ENCODE results near the gene OXCT2. TPM values are rescaled to one million over a fixed set of nuclear protein-coding genes. Genes with fewer than 3 reads are reported as not detected.

OXCT2 gene
- polyA plus RNA-seq, 1 of the 3 experiments (the other 2 are of a cell fraction) = 0.44 TPM

GRCh38 chr1:39812913-39813312, 41.8 kb upstream of the OXCT2 start:
- 47% methylated on average over 3 of the region's 3 CpGs for WGBS (ENCODE audit: low lambda C conversion rate)
- Histone ChIP-seq H3K79me2 (ENCODE audit: insufficient read depth) (no peaks in the 10 kb centered on the region), H3K4me1 (ENCODE audit: control insufficient read depth in 1 of 2, insufficient read depth in 2 of 2, low read depth in 1 of 2, low read length in 1 of 2) (no peaks in the 10 kb centered on the region), H3K4me3 (ENCODE audit: low read depth in 2 of 2, low read length in 1 of 2) (no peak overlapping the region), H3K9ac (no peak overlapping the region), H2AFZ (ENCODE audit: low read depth) (no peak overlapping the region), H3K9me3 (no peaks in the 10 kb centered on the region), H3K36me3 (replicated peaks in 1 of 2; ENCODE audit: control insufficient read depth in 1 of 2, insufficient read depth in 2 of 2, low read length in 1 of 2) (no peaks in the 10 kb centered on the region), H3K4me2 (no peak overlapping the region), H3K27ac (ENCODE audit: low read depth in 2 of 2, low read length in 1 of 2) (no peak overlapping the region), H3K27me3 (ENCODE audit: insufficient read depth) (peaks cover 8% of the 10 kb centered on the region; the same call in 1 of the 2 replicates), H3F3A (replicated peaks; ENCODE audit: insufficient read depth) (no peaks in the 10 kb centered on the region), H4K20me1 (ENCODE audit: insufficient read depth) (no peaks in the 10 kb centered on the region), H3K9me2 (no peaks in the 10 kb centered on the region)
- DNase-seq = no peak
- TF ChIP-seq NRF1 (IDR thresholded peaks at IDR 0.05; ENCODE audit: low read depth, low read length) (no peak), USF1 (IDR thresholded peaks at IDR 0.05; ENCODE audit: borderline replicate concordance, low read depth) (no peak), POLR2AphosphoS5 (IDR thresholded peaks at IDR 0.05; ENCODE audit: low read depth, low read length) (no peak), NFIC (IDR thresholded peaks at IDR 0.05; ENCODE audit: borderline replicate concordance) (no peak), TAF1 (IDR thresholded peaks at IDR 0.05; ENCODE audit: borderline replicate concordance, low read depth, low read length) (no peak), EP300 (IDR thresholded peaks at IDR 0.05; ENCODE audit: borderline replicate concordance in 1 of 2, low read depth in 1 of 2, low read length in 1 of 2) (no peak), MAX (IDR thresholded peaks at IDR 0.05; ENCODE audit: low read depth) (no peak), REST (IDR thresholded peaks at IDR 0.05; ENCODE audit: low read depth, low read length) (no peak), MEF2A (IDR thresholded peaks at IDR 0.05; ENCODE audit: borderline replicate concordance, low read depth) (no peak), YY1 (IDR thresholded peaks at IDR 0.05; ENCODE audit: low read depth) (no peak), RXRA (IDR thresholded peaks at IDR 0.05; ENCODE audit: borderline replicate concordance, low read depth) (no peak), MXI1 (IDR thresholded peaks at IDR 0.05; ENCODE audit: low read depth, low read length) (no peak), TCF12 (IDR thresholded peaks at IDR 0.05) (no peak), FOSL2 (IDR thresholded peaks at IDR 0.05; ENCODE audit: borderline replicate concordance, low read depth) (no peak), SIN3A (IDR thresholded peaks at IDR 0.05; ENCODE audit: borderline replicate concordance, low read depth, low read length) (no peak)
- TF ChIP-seq, protein P1, sequence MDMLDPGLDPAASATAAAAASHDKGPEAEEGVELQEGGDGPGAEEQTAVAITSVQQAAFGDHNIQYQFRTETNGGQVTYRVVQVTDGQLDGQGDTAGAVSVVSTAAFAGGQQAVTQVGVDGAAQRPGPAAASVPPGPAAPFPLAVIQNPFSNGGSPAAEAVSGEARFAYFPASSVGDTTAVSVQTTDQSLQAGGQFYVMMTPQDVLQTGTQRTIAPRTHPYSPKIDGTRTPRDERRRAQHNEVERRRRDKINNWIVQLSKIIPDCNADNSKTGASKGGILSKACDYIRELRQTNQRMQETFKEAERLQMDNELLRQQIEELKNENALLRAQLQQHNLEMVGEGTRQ (IDR thresholded peaks at IDR 0.05; ENCODE audit: borderline replicate concordance, low read depth, low read length) = no peak
- POLR2A ChIA-PET = no interaction called here
- CTCF ChIA-PET = interaction anchor here (2.3 to 4.8 kb wide), 2 partner anchors 13 to 89 kb away, joined by 5 to 20 read pairs; partner anchors contain the start of gene MYCL
